Epidermal melanocyte (primary cell): ENCODE results near the gene PROM1.

Source experiments
- DNase-seq: peaks from one replicate; pipeline ENCODE4 v3.0.0; 2011; ENCODE audit warnings: low spot score; ENCODE audit not compliant: insufficient read length

PROM1 gene

GRCh38 chr4:16110661-16111290 lies 27.0 kb upstream of the PROM1 start:
- DNase-seq: no peak

GRCh38 chr4:16110199-16110598 lies 26.4 kb upstream of the PROM1 start:
- DNase-seq: no peak

GRCh38 chr4:16109256-16109655 lies 25.4 kb upstream of the PROM1 start:
- no peak for DNase-seq

- no peak for DNase-seq
These were observed 23.1 kb upstream of the PROM1 start for GRCh38 chr4:16106956-16107355.

- DNase-seq: no peak
These were observed 20.7 kb upstream of the PROM1 start for GRCh38 chr4:16104520-16104919.

GRCh38 chr4:16102356-16102755 lies 18.5 kb upstream of the PROM1 start:
- no peak for DNase-seq

- DNase-seq: no peak
These were observed 17.0 kb upstream of the PROM1 start for GRCh38 chr4:16100833-16101232.

GRCh38 chr4:16092682-16093319 lies 9.0 kb upstream of the PROM1 start:
- DNase-seq: no peak

- no peak for DNase-seq
These were observed 6.4 kb upstream of the PROM1 start for GRCh38 chr4:16090096-16090705.

GRCh38 chr4:16089156-16089555 lies 5.3 kb upstream of the PROM1 start:
- no peak for DNase-seq

GRCh38 chr4:16088601-16089000 lies 4.8 kb upstream of the PROM1 start:
- DNase-seq: no peak

GRCh38 chr4:16085822-16086221 lies 2.0 kb upstream of the PROM1 start:
- no peak for DNase-seq

- DNase-seq: no peak
These were observed 1.2 kb downstream of the PROM1 start for GRCh38 chr4:16082426-16083240.

- DNase-seq: no peak
These were observed 1.8 kb downstream of the PROM1 start for GRCh38 chr4:16082041-16082425.

GRCh38 chr4:16079046-16079445 lies 4.8 kb downstream of the PROM1 start:
- DNase-seq: no peak

- DNase-seq: no peak
These were observed 5.5 kb downstream of the PROM1 start for GRCh38 chr4:16078195-16078760.

- no peak for DNase-seq
These were observed 6.0 kb downstream of the PROM1 start for GRCh38 chr4:16077786-16078185.

GRCh38 chr4:16075975-16076757 lies 7.7 kb downstream of the PROM1 start:
- no peak for DNase-seq

- no peak for DNase-seq
These were observed 8.8 kb downstream of the PROM1 start for GRCh38 chr4:16075061-16075460.

- DNase-seq: no peak
These were observed 11.7 kb downstream of the PROM1 start for GRCh38 chr4:16072168-16072567.

- no peak for DNase-seq
These were observed 13.6 kb downstream of the PROM1 start for GRCh38 chr4:16070203-16070602.
